GM12878 (cell line): ENCODE measurements around the gene ZNF366. TPM values are rescaled to one million over a fixed set of nuclear protein-coding genes. Genes with fewer than 3 reads are reported as not detected.

Source experiments
- ATF3 ChIP-seq: IDR thresholded peaks from 2 replicates; pipeline ENCODE4 v1.6.1; 2011; ENCODE audit warnings: low read depth, mild to moderate bottlenecking, low read length, moderate library complexity, borderline replicate concordance; ENCODE audit errors: extremely low read depth
- CBX5 ChIP-seq: sonication (generic); IDR thresholded peaks from 2 replicates; pipeline ENCODE4 v1.6.1; 2016; ENCODE audit warnings: low read depth, moderate library complexity, mild to moderate bottlenecking, inconsistent platforms
- CEBPB ChIP-seq, 2 experiments: fragments of 150-350 bp in 1 of 2; IDR thresholded peaks; 2 replicates each; pipeline ENCODE4 v1.6.1; 2012 to 2014; ENCODE audit warnings: low read depth in 2 of 2, low read length in 2 of 2, borderline replicate concordance in 1 of 2, inconsistent platforms in 1 of 2
- CREM ChIP-seq: IDR thresholded peaks from 2 replicates; pipeline ENCODE4 v1.6.1; 2014; ENCODE audit warnings: antibody characterized with exemption, low read depth
- DPF2 ChIP-seq: fragments of 450-650 bp; IDR thresholded peaks from 2 replicates; pipeline ENCODE4 v1.6.1; 2017; ENCODE audit warnings: mild to moderate bottlenecking
- HDAC2 ChIP-seq: fragments of 200-600 bp; sonication (generic); IDR thresholded peaks from 2 replicates; pipeline ENCODE4 v1.6.1; 2017
- HDGF ChIP-seq: fragments of 450-650 bp; IDR thresholded peaks from 2 replicates; pipeline ENCODE4 v1.6.1; 2016; ENCODE audit warnings: antibody characterized with exemption
- JUND ChIP-seq: IDR thresholded peaks from 2 replicates; pipeline ENCODE4 v1.6.1; 2012; ENCODE audit warnings: low read depth, mild to moderate bottlenecking, low read length, improper control_type of control experiment, moderate library complexity
- KAT2A ChIP-seq: conservative IDR thresholded peaks from 2 replicates; pipeline ENCODE4 v1.6.1; 2011; ENCODE audit warnings: low read depth, low read length; ENCODE audit not compliant: control insufficient read depth
- MLLT1 ChIP-seq: fragments of 450-650 bp; IDR thresholded peaks from 2 replicates; pipeline ENCODE4 v1.6.1; 2016; ENCODE audit warnings: mild to moderate bottlenecking
- MTA3 ChIP-seq: IDR thresholded peaks from 2 replicates; pipeline ENCODE4 v1.6.1; 2012; ENCODE audit warnings: low read length, inconsistent platforms, borderline replicate concordance
- MYC ChIP-seq: IDR thresholded peaks from 2 replicates; pipeline ENCODE4 v1.6.1; 2011; ENCODE audit warnings: mild to moderate bottlenecking, low read length, moderate library complexity, inconsistent platforms; ENCODE audit not compliant: insufficient read depth, insufficient replicate concordance, insufficient read length, severe bottlenecking
- RAD21 ChIP-seq: IDR thresholded peaks from 2 replicates; pipeline ENCODE4 v1.6.1; 2011; ENCODE audit warnings: mild to moderate bottlenecking, low read depth, low read length, moderate library complexity; ENCODE audit not compliant: insufficient read depth
- RAD51 ChIP-seq: fragments of 450-650 bp; IDR thresholded peaks from 2 replicates; pipeline ENCODE4 v1.6.1; 2016; ENCODE audit warnings: moderate library complexity, mild to moderate bottlenecking, inconsistent platforms
- RELB ChIP-seq: fragments of 450-650 bp; IDR thresholded peaks from 2 replicates; pipeline ENCODE4 v1.6.1; 2017; ENCODE audit warnings: low read depth, mild to moderate bottlenecking, moderate library complexity
- SMARCA5 ChIP-seq: fragments of 450-650 bp; IDR thresholded peaks from 2 replicates; pipeline ENCODE4 v1.6.1; 2017; ENCODE audit warnings: mild to moderate bottlenecking
- SUPT20H ChIP-seq: IDR thresholded peaks from 2 replicates; pipeline ENCODE4 v1.6.1; 2011; ENCODE audit warnings: low read depth, mild to moderate bottlenecking, low read length, moderate library complexity, borderline replicate concordance; ENCODE audit not compliant: control insufficient read depth
- TARDBP ChIP-seq: IDR thresholded peaks from 2 replicates; pipeline ENCODE4 v1.6.1; 2016; ENCODE audit warnings: borderline replicate concordance
- ZNF274 ChIP-seq: IDR thresholded peaks from one replicate; pipeline ENCODE4 v1.8.0; 2011; ENCODE audit not compliant: insufficient read length, insufficient read depth
- ZNF687 ChIP-seq: fragments of 450-650 bp; IDR thresholded peaks from 2 replicates; pipeline ENCODE4 v1.6.1; 2017; ENCODE audit warnings: mild to moderate bottlenecking, moderate library complexity
- polyA plus RNA-seq, 11 experiments: library from polyadenylated mRNA; depleted of rRNA in 4 of 11; unstranded in 6 of 11; stranded (reverse) in 5 of 11; fragments of >200 nt; fragmentation: Nextera tagmentation in 4 of 11; fragmentation: Illumina TruSeq in 1 of 11; extraction: Ambion mirVana in 4 of 11; extraction: Trizol in 1 of 11; gene quantifications; 1 replicate in 1 of 11; 2 replicates in 10 of 11; pipeline versions ENCODE4 v1.2.1 to v1.2.3, GENCODE V29; 2011 to 2016; ENCODE audit warnings: inconsistent platforms in 2 of 11, missing spikeins in 2 of 11, low read depth in 1 of 11
- total RNA-seq, 4 experiments: library from RNA; depleted of rRNA in 3 of 4; stranded (reverse); fragments of >200 nt in 3 of 4; fragmentation: Illumina TruSeq in 1 of 4; extraction: Trizol in 1 of 4; gene quantifications; 2 replicates each; pipeline versions ENCODE4 v1.2.1 to v1.2.3, GENCODE V29; 2013 to 2021

Gene ZNF366
- total and polyA plus RNA-seq, 10 of the 15 experiments (the other 5 are each of a cell fraction or from before 2014, with no cell fraction given), result 0.01 to 0.18 (median 0.04) TPM; not detected in 6

GRCh38 chr5:72465601-72466563, 41.3 kb downstream of the ZNF366 start (continued):
- TF ChIP-seq ZNF687 (no peak; the same call in 1 of the 2 replicates), HDGF (0 out of 2 replicates have a peak, but pooled peaks have one; percentile 31), ATF3 (no peak), CREM (peak; percentile 82), DPF2 (peak; percentile 90), KAT2A (no peak), MLLT1 (peak; percentile 80), MYC (no peak), SUPT20H (no peak), ZNF274 (no peak), TARDBP (0 out of 2 replicates have a peak, but pooled peaks have one; percentile 59), HDAC2 (no peak), RAD51 (no peak), CBX5 (peak; percentile 77; the same call in 1 of the 2 replicates), RELB (peak; percentile 97), JUND (no peak), SMARCA5 (peak; percentile 68), CEBPB (IDR thresholded peaks at IDR 0.05; ENCODE audit: borderline replicate concordance in 1 of 2, low read depth in 2 of 2, low read length in 2 of 2) (no peak), RAD21 (peak; percentile 35; the same call in 1 of the 2 replicates), MTA3 (peak; percentile 78)
